WI38 (cell line): ENCODE measurements around the gene TUBGCP6.
A peak's percentile ranks its signal among the peaks of the same experiment; 100 is the strongest.

Experiments used
- H3K4me3 ChIP-seq: 2 replicates; pipeline ENCODE4 v1.5.1; 2011; ENCODE audit warnings: low read depth, mild to moderate bottlenecking, control low read depth, low read length
- TF ChIP-seq, protein P1 (sequence below): IDR thresholded peaks from 2 replicates; pipeline ENCODE4 v1.5.1; 2012; ENCODE audit warnings: low read depth, mild to moderate bottlenecking, control low read depth, low read length

The TUBGCP6 gene

GRCh38 chr22:50197000-50197800, 47.6 kb downstream of the TUBGCP6 start:
- no peak overlapping the region for H3K4me3 ChIP-seq
- TF ChIP-seq, protein P1, sequence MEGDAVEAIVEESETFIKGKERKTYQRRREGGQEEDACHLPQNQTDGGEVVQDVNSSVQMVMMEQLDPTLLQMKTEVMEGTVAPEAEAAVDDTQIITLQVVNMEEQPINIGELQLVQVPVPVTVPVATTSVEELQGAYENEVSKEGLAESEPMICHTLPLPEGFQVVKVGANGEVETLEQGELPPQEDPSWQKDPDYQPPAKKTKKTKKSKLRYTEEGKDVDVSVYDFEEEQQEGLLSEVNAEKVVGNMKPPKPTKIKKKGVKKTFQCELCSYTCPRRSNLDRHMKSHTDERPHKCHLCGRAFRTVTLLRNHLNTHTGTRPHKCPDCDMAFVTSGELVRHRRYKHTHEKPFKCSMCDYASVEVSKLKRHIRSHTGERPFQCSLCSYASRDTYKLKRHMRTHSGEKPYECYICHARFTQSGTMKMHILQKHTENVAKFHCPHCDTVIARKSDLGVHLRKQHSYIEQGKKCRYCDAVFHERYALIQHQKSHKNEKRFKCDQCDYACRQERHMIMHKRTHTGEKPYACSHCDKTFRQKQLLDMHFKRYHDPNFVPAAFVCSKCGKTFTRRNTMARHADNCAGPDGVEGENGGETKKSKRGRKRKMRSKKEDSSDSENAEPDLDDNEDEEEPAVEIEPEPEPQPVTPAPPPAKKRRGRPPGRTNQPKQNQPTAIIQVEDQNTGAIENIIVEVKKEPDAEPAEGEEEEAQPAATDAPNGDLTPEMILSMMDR = no peak

- TF ChIP-seq, protein P1 = no peak
- no peak overlapping the region for H3K4me3 ChIP-seq
These were observed 48.6 kb downstream of the TUBGCP6 start for GRCh38 chr22:50196256-50196655.

DNA sequence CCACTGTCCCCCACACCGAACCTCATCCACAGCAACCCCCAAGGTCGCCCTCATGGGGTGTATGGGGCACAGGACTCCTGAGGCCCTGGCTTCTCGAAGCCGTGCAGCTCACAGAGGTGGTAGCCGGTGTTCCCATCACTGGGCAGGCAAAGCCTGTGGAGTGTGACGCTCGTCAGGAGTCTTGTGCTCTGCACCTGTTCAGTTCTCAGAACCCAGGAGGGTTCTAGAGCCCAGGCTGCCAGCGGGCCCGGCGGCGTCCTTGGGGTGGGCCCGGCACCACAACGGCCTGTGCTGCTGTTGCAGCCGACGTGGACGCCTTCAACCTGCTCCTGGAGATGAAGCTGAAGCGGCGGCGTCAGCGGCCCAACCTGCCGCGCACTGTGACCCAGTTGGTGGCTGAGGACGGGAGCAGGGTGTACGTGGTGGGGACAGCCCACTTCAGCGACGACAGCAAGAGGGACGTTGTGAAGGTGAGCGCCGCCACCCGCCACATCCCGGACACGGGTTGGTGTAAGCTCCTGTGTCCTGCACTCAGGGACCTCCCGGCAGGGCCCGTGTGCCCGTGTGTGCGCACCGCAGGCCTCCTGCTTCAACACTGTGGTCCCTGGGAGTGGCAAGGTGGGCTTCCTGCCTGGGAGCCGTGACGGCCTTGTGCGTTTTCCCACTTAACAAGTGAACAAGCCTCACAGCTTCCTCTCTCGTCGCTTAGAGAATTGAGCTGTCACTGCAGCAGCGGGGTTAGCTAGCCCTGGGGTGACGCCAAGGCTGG, 50.6 kb downstream of the TUBGCP6 start:
- H3K4me3 ChIP-seq = no peak overlapping the region
- TF ChIP-seq, protein P1 = no peak

GRCh38 chr22:50193621-50194020, 51.2 kb downstream of the TUBGCP6 start:
- no peak overlapping the region for H3K4me3 ChIP-seq
- TF ChIP-seq, protein P1 = no peak

- no peak overlapping the region for H3K4me3 ChIP-seq
- TF ChIP-seq, protein P1 = no peak
These were observed 52.2 kb downstream of the TUBGCP6 start for GRCh38 chr22:50192436-50193204.

DNA sequence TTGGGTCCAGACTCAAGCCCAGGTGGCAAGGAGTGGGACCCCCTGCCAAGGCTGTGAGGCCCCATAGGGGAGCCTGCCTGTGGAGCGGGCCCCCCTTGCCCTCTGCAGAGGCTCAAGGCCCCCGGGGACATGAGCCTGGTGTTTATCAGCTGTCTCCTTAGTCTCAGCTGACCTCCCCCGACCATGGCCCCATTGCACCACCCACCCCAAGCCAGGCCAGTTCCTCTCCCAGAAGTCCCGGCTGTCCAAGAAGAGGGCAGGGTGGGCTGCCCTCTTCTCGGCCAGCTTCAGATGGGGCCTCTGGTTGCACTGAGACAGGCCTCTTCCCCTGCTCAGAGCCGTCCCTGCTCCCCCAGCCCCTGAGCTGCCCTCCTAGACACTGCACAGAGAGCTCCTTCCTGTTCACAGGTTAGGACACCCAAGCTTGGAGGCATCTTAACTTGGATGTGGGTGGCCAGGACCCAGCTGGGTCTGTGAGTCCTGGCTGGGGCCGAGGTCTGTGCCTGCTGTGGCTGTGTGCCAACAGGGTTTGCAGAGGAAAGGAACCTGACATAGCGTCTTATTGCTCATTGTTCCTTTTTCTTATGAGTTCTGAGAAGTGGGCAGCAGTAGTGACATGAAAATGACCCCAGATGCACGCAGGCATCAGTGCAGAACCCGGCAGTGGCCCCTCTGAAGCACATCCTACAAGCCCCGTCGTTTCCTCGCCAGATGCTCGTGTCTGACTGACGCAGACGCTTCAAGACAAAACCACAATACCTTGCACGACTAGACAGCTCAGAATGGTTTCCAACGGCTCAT, 53.7 kb downstream of the TUBGCP6 start:
- peak overlapping the region; percentile 31 for H3K4me3 ChIP-seq
- TF ChIP-seq, protein P1 = no peak
